ENCODE results near the gene CNKSR1. TPM values are rescaled to one million over a fixed set of nuclear protein-coding genes. Genes with fewer than 3 reads are reported as not detected.

CNKSR1 gene
- total and polyA plus RNA-seq, 2 of the 13 experiments (the other 11 are each of a cell fraction or from before 2014, with no cell fraction given): 3.4 to 8.9 TPM

GRCh38 chr1:26233903-26234643, 56.8 kb downstream of the CNKSR1 start, which contains the start of gene CEP85 (continued):
- TF ChIP-seq, protein P1, sequence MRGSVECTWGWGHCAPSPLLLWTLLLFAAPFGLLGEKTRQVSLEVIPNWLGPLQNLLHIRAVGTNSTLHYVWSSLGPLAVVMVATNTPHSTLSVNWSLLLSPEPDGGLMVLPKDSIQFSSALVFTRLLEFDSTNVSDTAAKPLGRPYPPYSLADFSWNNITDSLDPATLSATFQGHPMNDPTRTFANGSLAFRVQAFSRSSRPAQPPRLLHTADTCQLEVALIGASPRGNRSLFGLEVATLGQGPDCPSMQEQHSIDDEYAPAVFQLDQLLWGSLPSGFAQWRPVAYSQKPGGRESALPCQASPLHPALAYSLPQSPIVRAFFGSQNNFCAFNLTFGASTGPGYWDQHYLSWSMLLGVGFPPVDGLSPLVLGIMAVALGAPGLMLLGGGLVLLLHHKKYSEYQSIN (CRISPR knock-in tag; IDR thresholded peaks at IDR 0.05; ENCODE audit: borderline replicate concordance): no peak
- TF ChIP-seq YEATS2 (CRISPR knock-in tag; IDR thresholded peaks at IDR 0.05; ENCODE audit: borderline replicate concordance) (peak; percentile 78; the same call in 1 of the 2 replicates), ZNF773 (CRISPR knock-in tag; IDR thresholded peaks at IDR 0.05; ENCODE audit: borderline replicate concordance) (no peak), TP53 (CRISPR knock-in tag; conservative IDR thresholded peaks at IDR 0.05) (no peak), ZNF350 (CRISPR knock-in tag; IDR thresholded peaks at IDR 0.05; ENCODE audit: borderline replicate concordance, low read depth) (no peak; the same call in none of the 2 replicates), NFKB2 (CRISPR knock-in tag; IDR thresholded peaks at IDR 0.05; ENCODE audit: borderline replicate concordance) (peak; percentile 56; the same call in 1 of the 2 replicates), GFI1 (CRISPR knock-in tag; IDR thresholded peaks at IDR 0.05; ENCODE audit: borderline replicate concordance) (no peak), ATF5 (CRISPR knock-in tag; IDR thresholded peaks at IDR 0.05; ENCODE audit: low read depth) (no peak), PRDM4 (CRISPR knock-in tag; IDR thresholded peaks at IDR 0.05; ENCODE audit: borderline replicate concordance) (no peak), ZNF761 (CRISPR knock-in tag; conservative IDR thresholded peaks at IDR 0.05) (0 out of 2 replicates have a peak, but pooled peaks have one; percentile 24), TEAD3 (CRISPR knock-in tag; optimal IDR thresholded peaks at IDR 0.05; ENCODE audit: borderline replicate concordance) (peak; percentile 39), KAT7 (CRISPR knock-in tag; IDR thresholded peaks at IDR 0.05; ENCODE audit: borderline replicate concordance) (no peak), ZNF557 (CRISPR knock-in tag; IDR thresholded peaks at IDR 0.05) (no peak), MAFF (IDR thresholded peaks at IDR 0.05; ENCODE audit: low read depth, low read length) (no peak), ZFY (CRISPR knock-in tag; IDR thresholded peaks at IDR 0.05) (peak; percentile 91), ZNF720 (CRISPR knock-in tag; IDR thresholded peaks at IDR 0.05) (no peak), ZNF703 (CRISPR knock-in tag; IDR thresholded peaks at IDR 0.05; ENCODE audit: borderline replicate concordance) (no peak), ZBTB42 (CRISPR knock-in tag; IDR thresholded peaks at IDR 0.05) (no peak), ZNF256 (CRISPR knock-in tag; conservative IDR thresholded peaks at IDR 0.05) (no peak), THAP11 (CRISPR knock-in tag; IDR thresholded peaks at IDR 0.05) (peak; percentile 69), ZNF558 (CRISPR knock-in tag; IDR thresholded peaks at IDR 0.05; ENCODE audit: borderline replicate concordance) (no peak; the same call in 1 of the 2 replicates), GZF1 (CRISPR knock-in tag; IDR thresholded peaks at IDR 0.05) (0 out of 2 replicates have a peak, but pooled peaks have one; percentile 21)
- TF ChIP-seq, protein P2, sequence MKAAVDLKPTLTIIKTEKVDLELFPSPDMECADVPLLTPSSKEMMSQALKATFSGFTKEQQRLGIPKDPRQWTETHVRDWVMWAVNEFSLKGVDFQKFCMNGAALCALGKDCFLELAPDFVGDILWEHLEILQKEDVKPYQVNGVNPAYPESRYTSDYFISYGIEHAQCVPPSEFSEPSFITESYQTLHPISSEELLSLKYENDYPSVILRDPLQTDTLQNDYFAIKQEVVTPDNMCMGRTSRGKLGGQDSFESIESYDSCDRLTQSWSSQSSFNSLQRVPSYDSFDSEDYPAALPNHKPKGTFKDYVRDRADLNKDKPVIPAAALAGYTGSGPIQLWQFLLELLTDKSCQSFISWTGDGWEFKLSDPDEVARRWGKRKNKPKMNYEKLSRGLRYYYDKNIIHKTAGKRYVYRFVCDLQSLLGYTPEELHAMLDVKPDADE (CRISPR knock-in tag; IDR thresholded peaks at IDR 0.05): no peak

Data from HepG2 (cell line).